WTC11 (cell line): ENCODE results near the gene SULT1C2.

Source experiments
- CTCF ChIP-seq: fragments of 200-600 bp; IDR thresholded peaks from 2 replicates; pipeline ENCODE4 v1.8.0; 2022; ENCODE audit warnings: antibody characterized with exemption
- ETV6 ChIP-seq: sonication (generic); formaldehyde crosslinking; IDR thresholded peaks from 2 replicates; pipeline ENCODE4 v1.8.1; 2022; ENCODE audit warnings: mild to moderate bottlenecking, missing genetic modification reagents
- MAX ChIP-seq: sonication (generic); formaldehyde crosslinking; IDR thresholded peaks from 2 replicates; pipeline ENCODE4 v1.8.0; 2022; ENCODE audit warnings: mild to moderate bottlenecking, missing genetic modification reagents
- ZBTB21 ChIP-seq: sonication (generic); formaldehyde crosslinking; IDR thresholded peaks from 2 replicates; pipeline ENCODE4 v1.8.1; 2023; ENCODE audit warnings: mild to moderate bottlenecking, missing genetic modification reagents, borderline replicate concordance

GRCh38 chr2:108349571-108349928 lies 60.9 kb downstream of the SULT1C2 start:
- TF ChIP-seq CTCF (no peak), MAX (CRISPR knock-in tag) (no peak), ETV6 (CRISPR knock-in tag) (no peak), ZBTB21 (no peak)
